GM18520 (cell line): ENCODE results near the gene ZNF606.

Experiments used
- ATAC-seq: cut with Tn5 transposase; IDR thresholded peaks from one replicate; pipeline ENCODE4 v1.9.1; 2021; ENCODE audit not compliant: unreplicated experiment

The ZNF606 gene

GRCh38 chr19:58002384-58003173 is at the start of gene ZNF606:
Gene ZNF606 (minus strand): TSS chr19:58002820. CDS start chr19:58001319, 1,501 bp downstream.
- ATAC-seq, result peak; percentile 93

- ATAC-seq, result no peak
These were observed 49.6 kb upstream of the ZNF606 start for GRCh38 chr19:58052256-58052655.

- no peak for ATAC-seq
These were observed 45.1 kb upstream of the ZNF606 start for GRCh38 chr19:58047672-58048071.

GRCh38 chr19:58046856-58047255 is 44.2 kb upstream of the ZNF606 start:
- no peak for ATAC-seq

- ATAC-seq, result no peak
These were observed 42.9 kb upstream of the ZNF606 start for GRCh38 chr19:58045411-58046050.

- no peak for ATAC-seq
These were observed 42.3 kb upstream of the ZNF606 start for GRCh38 chr19:58044886-58045285.

GRCh38 chr19:58044391-58044790 is 41.8 kb upstream of the ZNF606 start:
- no peak for ATAC-seq

- no peak for ATAC-seq
These were observed 40.1 kb upstream of the ZNF606 start for GRCh38 chr19:58042495-58043340.

GRCh38 chr19:58040751-58041525 is 38.3 kb upstream of the ZNF606 start:
- no peak for ATAC-seq

GRCh38 chr19:58038688-58039204 is 36.1 kb upstream of the ZNF606 start:
- ATAC-seq, result no peak

- ATAC-seq, result no peak
These were observed 35.5 kb upstream of the ZNF606 start for GRCh38 chr19:58037927-58038687.

- no peak for ATAC-seq
These were observed 33.2 kb upstream of the ZNF606 start for GRCh38 chr19:58035863-58036262.

- no peak for ATAC-seq
These were observed 31.8 kb upstream of the ZNF606 start for GRCh38 chr19:58034477-58034793.

- ATAC-seq, result no peak
These were observed 31.3 kb upstream of the ZNF606 start, which contains the start of gene ZSCAN1 for GRCh38 chr19:58033741-58034476. Gene ZSCAN1 (plus strand): TSS chr19:58034025. CDS start chr19:58037837, 3,812 bp downstream.

- ATAC-seq, result no peak
These were observed 22.0 kb upstream of the ZNF606 start for GRCh38 chr19:58024661-58025060.

- ATAC-seq, result no peak
These were observed 19.7 kb upstream of the ZNF606 start for GRCh38 chr19:58022283-58022660.

- no peak for ATAC-seq
These were observed 19.1 kb upstream of the ZNF606 start for GRCh38 chr19:58021541-58022282.

GRCh38 chr19:58020129-58020528 is 17.5 kb upstream of the ZNF606 start:
- ATAC-seq, result no peak

GRCh38 chr19:58014141-58014540 is 11.5 kb upstream of the ZNF606 start:
- ATAC-seq, result no peak
